GM12864 (cell line): Measurements from ENCODE around the gene KLHL40.

Source experiments
- DNase-seq: peaks from one replicate; pipeline ENCODE4 v3.0.0-alpha.2; 2011; ENCODE audit warnings: low read depth
- H3K4me3 ChIP-seq: 2 replicates; pipeline ENCODE4 v1.5.1; 2011; ENCODE audit warnings: mild to moderate bottlenecking, low read depth, low read length, control low read depth
- CTCF ChIP-seq: IDR thresholded peaks from 2 replicates; pipeline ENCODE4 v1.5.1; 2011; ENCODE audit warnings: low read depth, mild to moderate bottlenecking, moderate library complexity, low read length, control low read depth, inconsistent platforms; ENCODE audit errors: missing control alignments

KLHL40 gene

GRCh38 chr3:42685363-42685881 lies at the start of gene KLHL40:
KLHL40 (plus strand) TSS chr3:42685537; CDS start chr3:42685619, 82 bp downstream.
- no peak for TF ChIP-seq CTCF
- no peak within 1 kb of the TSS for H3K4me3 ChIP-seq
- DNase-seq: no peak

DNA sequence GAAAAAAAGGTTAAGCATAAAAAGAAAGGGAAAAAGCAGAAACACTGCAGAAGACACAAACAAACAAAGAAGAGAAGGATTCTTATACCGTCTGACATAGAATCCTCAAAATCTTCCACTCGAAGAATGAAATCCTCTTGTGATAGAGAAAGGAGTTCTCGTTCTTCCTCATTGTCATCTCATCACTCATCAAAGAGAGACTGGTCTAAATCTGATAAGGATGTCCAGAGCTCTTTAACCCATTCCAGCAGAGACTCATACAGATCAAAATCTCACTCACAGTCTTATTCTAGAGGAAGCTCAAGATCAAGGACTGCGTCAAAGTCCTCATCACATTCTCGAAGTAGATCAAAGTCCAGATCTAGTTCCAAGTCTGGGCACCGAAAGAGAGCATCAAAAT lies 48.3 kb upstream of the KLHL40 start:
- TF ChIP-seq CTCF: no peak
- H3K4me3 ChIP-seq: no peak overlapping the region
- no peak for DNase-seq

- no peak for DNase-seq
- H3K4me3 ChIP-seq: no peak overlapping the region; the same call in 1 of the 2 replicates
- TF ChIP-seq CTCF: no peak
Measured at GRCh38 chr3:42638339-42638842, 46.9 kb upstream of the KLHL40 start.

- no peak overlapping the region for H3K4me3 ChIP-seq
- DNase-seq: no peak
- TF ChIP-seq CTCF: no peak
Measured at GRCh38 chr3:42639192-42639591, 46.1 kb upstream of the KLHL40 start.

DNA sequence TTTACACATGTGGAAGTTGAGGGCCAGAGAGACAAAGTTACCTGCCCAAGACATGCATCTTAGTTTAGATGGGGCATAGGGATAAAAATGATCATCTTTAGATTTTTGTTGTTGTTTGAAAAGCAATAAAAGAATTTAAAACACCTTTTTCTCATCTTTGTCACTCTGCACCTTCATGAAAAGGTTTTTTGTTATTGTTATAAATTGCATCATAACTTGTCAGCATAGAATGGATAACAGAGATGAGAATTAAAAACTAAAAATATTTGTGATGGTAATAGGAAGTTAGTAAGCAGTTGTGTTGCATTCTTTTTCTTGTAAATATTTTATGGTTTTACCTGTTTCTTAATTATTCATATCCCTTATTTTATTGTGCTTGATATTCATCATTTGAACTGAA lies 45.2 kb upstream of the KLHL40 start:
- no peak for DNase-seq
- TF ChIP-seq CTCF: no peak

DNA sequence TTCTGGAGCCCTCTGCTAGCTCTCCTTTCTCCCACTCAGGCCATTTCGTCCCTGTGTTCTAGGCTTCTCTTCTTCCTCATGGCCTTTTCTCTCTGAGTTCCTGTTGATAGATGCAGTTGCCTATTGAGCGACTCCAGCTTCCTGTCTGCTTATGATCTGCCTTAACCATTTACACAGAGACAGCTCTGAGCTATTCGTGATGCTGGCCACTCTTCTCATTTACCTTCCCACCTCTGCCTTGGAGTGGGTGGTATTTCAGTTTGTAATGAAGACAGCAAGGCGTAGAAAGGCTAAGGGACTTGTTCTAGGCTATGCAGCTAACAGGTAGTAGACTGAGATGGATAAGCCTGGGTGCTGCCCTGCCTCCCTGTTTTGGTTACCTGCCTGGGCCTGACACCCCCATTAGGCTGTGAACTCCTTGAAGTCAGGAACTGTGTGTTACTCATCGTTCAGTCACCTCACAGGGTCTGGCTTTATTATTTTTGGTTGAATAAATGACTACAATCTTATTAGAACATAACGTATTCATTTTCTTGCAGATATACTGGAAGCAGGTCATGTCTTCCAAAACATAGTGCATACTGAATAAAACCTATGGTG lies 44.5 kb upstream of the KLHL40 start:
- H3K4me3 ChIP-seq: no peak overlapping the region
- TF ChIP-seq CTCF: no peak
- DNase-seq: no peak

More for the DNA sequence above, 45.2 kb upstream of the KLHL40 start:
- no peak overlapping the region for H3K4me3 ChIP-seq

DNA sequence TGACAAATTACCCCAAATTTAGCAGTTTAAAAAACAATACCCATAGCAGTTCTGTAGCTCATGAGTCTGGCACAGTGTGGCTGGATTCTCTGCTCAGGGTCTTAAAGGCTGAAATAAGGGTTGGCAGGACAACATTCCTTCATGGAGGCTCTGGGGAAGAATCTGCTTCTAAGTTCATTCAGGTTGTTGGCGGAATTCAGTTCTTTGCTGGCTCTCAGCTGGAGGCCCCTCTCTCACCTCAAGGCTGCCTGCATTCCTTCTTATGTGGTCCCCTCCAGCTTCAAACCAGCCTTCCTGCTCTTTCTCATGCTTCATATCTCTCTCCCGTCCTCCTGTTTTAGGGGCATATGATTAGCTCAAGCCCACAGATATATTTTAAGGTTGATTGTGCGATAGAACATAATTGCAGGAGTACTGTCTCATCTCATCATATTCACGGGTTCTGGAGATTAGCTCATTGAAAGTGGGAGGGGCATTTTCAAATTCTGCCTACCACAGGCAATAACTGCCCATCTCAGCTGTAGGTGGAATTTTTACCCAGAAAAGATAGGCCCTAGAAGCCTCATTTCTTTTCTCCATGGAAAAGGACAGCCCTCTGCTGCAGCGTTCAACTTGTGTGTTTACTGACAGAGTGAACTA lies 37.4 kb upstream of the KLHL40 start:
- H3K4me3 ChIP-seq: no peak overlapping the region
- no peak for TF ChIP-seq CTCF
- no peak for DNase-seq
